Rectal smooth muscle tissue (tissue), 1 donor: ENCODE results near the gene TPRA1.
A peak's percentile ranks its signal among the peaks of the same experiment; 100 is the strongest.

ENCODE experiments used
- H3K27ac ChIP-seq: one replicate; pipeline ENCODE4 v1.7.0; 2013; ENCODE audit warnings: low read depth, low read length, inconsistent platforms
- H3K27me3 ChIP-seq: one replicate; pipeline ENCODE4 v1.7.0; 2013; ENCODE audit warnings: low read length; ENCODE audit not compliant: control insufficient read depth, insufficient read depth
- H3K36me3 ChIP-seq: one replicate; pipeline ENCODE4 v1.7.0; 2013; ENCODE audit warnings: low read length; ENCODE audit not compliant: control insufficient read depth, insufficient read depth
- H3K4me1 ChIP-seq: one replicate; pipeline ENCODE4 v1.7.0; 2013; ENCODE audit warnings: low read length; ENCODE audit not compliant: control insufficient read depth, insufficient read depth
- H3K4me3 ChIP-seq: one replicate; pipeline ENCODE4 v1.7.0; 2013; ENCODE audit warnings: low read length
- H3K9ac ChIP-seq: one replicate; pipeline ENCODE4 v1.7.0; 2013; ENCODE audit warnings: low read length

The TPRA1 gene

DNA sequence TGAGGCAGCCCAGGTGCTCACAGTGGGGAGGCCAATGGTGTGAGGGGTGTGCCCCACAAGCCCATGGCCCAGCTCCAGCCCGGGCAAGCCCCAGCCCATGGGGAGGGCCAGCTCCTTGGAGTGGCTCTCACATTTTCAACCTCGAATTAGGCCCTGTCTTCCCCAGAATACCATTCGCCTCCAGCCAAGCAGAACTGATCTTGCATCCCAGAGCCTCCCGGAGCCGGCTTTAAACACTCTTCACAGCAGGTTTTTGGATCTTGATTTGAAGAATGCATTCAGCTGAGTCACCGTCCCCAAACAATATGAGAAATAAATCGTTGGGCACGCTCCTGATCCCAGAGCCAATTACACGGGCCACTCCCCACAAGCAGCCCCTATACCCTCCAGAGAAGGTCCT is 23.7 kb downstream of the TPRA1 start:
- H3K36me3 ChIP-seq = peaks cover 4% of the 10 kb centered on the region
- no peak overlapping the region for H3K27ac ChIP-seq
- H3K9ac ChIP-seq = no peak overlapping the region
- peaks cover 2% of the 10 kb centered on the region for H3K27me3 ChIP-seq
- no peak overlapping the region for H3K4me3 ChIP-seq
- H3K4me1 ChIP-seq = no peaks in the 10 kb centered on the region

DNA sequence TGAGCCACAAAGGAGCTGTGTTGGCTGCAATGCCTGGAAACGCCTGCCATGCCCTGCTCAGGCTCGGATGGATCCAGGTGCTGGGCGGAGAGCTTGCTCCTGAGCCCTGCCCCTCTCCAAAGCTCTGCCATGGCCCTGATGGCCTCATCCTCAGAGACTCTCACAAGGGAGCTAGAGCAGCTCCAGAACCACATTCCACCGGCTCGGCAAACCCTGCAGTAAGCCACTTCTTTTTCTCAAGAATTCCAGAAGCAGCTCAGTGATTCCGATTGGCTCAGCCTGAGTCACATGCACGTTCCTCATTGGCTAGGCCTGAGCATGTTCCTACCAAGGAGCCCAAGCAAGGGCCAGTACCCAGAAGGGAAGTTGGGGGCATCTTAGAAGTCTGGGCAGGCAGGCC is 24.8 kb downstream of the TPRA1 start:
- Histone ChIP-seq H3K4me1 (no peaks in the 10 kb centered on the region), H3K27ac (no peak overlapping the region), H3K36me3 (peaks cover 3% of the 10 kb centered on the region), H3K4me3 (no peak overlapping the region), H3K27me3 (peaks cover 2% of the 10 kb centered on the region), H3K9ac (no peak overlapping the region)

DNA sequence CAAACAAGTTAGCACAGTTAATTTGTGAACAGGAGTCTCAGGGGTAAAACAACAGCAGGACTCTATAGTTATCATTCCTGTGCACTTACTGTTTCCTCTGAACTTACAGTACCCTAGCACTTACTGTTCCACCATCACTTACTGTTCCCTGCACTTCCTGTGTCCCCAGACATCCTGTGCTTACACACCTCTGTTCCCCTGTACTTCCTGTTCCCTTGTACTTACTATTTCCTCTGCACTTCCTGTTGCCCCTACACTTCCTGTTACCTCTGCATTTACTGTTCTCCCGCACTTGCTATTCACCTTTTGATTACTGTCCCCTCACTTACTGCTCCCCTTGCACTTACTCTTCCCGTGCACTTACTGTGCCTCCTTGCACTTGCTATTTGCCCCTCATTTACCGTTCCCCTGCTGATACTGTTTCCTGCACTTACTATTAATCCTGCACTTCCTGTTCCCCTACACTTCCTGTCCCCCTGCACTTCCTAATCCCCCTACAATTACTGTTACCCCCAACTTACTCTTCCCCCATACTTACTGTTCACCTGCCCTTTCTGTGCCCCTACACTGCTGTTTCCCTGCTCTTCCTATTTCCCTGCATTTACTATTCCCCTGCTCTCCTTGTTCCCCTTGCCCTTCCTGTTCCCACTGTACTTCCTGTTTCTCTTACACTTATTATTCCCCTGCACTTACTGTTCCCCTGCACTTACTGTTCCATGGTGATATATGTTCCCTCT is 30.3 kb downstream of the TPRA1 start:
- no peak overlapping the region for H3K27ac ChIP-seq

DNA sequence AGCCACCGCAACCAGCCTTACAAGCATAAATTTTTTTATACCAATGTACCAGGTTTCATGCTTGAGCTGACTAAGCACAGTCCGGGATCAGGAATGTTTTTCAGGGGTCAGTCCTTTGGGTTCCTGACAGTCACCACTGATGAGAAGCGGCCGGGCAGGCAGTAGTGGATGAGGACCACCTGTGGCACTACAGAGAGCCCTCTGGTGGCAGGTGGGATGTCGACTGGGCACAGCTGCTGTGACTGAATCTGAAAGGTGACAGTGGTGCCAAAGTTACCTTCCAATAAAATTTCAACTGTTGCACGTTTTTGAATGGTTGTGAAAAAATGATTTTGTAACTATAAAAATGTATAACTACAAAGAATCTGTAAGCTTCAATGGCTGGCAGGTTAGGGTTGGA is 34.0 kb downstream of the TPRA1 start:
- H3K4me1 ChIP-seq = no peaks in the 10 kb centered on the region
- no peak overlapping the region for H3K4me3 ChIP-seq
- no peaks in the 10 kb centered on the region for H3K36me3 ChIP-seq
- H3K27ac ChIP-seq = no peak overlapping the region
- no peak overlapping the region for H3K9ac ChIP-seq
- no peaks in the 10 kb centered on the region for H3K27me3 ChIP-seq

More for the DNA sequence above, 30.3 kb downstream of the TPRA1 start:
- H3K36me3 ChIP-seq = no peaks in the 10 kb centered on the region
- H3K4me3 ChIP-seq = no peak overlapping the region
- H3K9ac ChIP-seq = no peak overlapping the region
- peaks cover 2% of the 10 kb centered on the region for H3K27me3 ChIP-seq
- no peaks in the 10 kb centered on the region for H3K4me1 ChIP-seq

DNA sequence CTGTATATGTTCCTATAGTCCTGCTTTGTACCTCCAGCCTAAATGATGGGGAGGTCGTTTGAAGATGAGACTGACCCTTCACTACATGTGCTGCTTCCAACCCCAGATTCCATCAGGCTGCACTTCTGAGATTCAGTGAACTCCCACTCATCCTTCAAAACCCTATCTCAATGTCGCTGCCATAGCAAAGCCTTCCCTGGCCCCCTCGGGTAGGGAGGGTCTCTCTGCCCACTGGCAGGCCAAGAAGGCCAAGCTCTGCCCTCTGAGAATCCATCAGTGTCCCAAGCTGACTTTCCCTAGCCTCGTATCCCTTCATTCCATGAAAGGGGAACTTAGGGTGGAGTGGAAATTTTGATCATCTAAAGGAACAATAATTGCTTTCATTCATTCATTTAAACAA is 35.4 kb downstream of the TPRA1 start:
- Histone ChIP-seq H3K4me1 (no peaks in the 10 kb centered on the region), H3K27ac (no peak overlapping the region), H3K27me3 (no peaks in the 10 kb centered on the region), H3K4me3 (no peak overlapping the region), H3K36me3 (no peaks in the 10 kb centered on the region), H3K9ac (no peak overlapping the region)

DNA sequence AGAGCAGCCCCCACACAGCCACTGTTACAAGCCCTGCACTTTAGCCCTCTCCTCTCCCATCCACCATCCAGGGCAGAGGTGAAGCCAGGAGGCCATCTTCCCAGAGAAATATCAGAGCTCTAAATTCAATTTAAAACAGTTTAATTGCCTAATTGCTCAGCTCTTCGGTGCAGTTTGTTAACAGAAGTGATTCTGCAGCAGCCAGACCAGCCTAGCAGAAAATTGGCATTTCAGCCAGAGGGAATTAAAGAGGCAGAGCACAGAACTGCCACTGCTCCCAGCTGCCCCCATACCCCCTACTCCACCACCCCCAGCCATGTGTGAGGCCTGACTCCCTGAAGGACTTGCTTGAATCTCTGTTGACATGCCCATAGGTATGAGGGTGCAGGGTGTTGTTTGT is 38.5 kb downstream of the TPRA1 start:
- no peak overlapping the region for H3K4me3 ChIP-seq
- no peaks in the 10 kb centered on the region for H3K27me3 ChIP-seq
- no peaks in the 10 kb centered on the region for H3K36me3 ChIP-seq
- H3K9ac ChIP-seq = no peak overlapping the region
- H3K4me1 ChIP-seq = no peaks in the 10 kb centered on the region
- H3K27ac ChIP-seq = no peak overlapping the region

DNA sequence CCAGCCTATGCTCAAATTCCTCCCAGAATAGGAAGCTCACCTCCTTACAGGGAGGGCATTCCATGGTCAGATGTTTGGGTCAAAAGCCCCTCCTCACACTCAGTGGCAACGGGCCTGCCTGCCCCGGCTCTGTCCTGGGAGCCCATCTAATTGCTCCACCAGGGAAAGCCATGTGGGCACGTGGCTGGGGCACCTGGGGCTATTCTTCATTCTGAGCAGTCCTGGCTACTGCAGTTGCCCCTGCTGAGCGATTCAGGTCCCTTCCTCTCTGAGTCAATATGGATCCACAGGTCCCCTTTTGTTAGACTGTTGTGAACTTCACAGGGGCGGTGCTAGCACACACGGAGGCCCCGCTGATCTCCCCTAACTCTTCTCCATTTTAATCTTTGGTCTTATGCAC is 39.4 kb downstream of the TPRA1 start:
- no peaks in the 10 kb centered on the region for H3K36me3 ChIP-seq
- H3K27ac ChIP-seq = no peak overlapping the region

DNA sequence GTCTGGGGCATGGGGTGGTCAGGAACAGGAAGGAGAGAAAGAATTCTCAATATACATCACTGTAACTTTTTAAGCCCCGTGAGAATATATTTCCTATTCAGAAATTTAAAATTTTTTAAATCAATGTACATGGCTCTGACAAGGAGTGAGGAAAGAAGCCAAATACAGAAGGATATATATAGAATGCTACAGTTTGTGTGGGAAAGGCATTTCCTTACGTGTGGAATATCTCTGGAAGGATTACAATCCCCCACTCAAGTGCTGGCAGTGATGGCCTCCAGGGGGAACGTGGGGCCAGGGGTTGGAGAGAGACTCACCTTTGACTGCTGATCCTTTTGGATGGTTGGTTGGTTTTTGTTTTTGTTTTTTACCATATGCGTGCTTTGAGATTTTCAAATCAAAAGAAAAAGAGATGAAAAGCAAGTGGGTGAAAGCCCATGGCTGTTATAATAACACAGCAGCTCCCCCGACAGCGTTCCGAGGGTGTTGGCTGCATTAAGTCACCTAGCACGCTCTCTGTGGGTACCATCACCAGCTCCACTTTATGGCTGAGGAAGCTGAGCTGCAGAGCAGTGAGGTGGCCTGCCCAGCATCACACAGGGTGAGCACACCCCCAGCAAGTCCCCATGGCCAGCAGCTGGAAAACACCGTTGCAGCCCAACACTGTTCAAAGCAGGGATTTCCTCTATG is 39.9 kb downstream of the TPRA1 start:
- Histone ChIP-seq H3K36me3 (no peaks in the 10 kb centered on the region), H3K27me3 (no peaks in the 10 kb centered on the region), H3K9ac (no peak overlapping the region), H3K27ac (no peak overlapping the region), H3K4me1 (no peaks in the 10 kb centered on the region), H3K4me3 (no peak overlapping the region)

More for the DNA sequence above, 39.4 kb downstream of the TPRA1 start:
- H3K27me3 ChIP-seq = no peaks in the 10 kb centered on the region
- H3K4me3 ChIP-seq = no peak overlapping the region
- no peaks in the 10 kb centered on the region for H3K4me1 ChIP-seq
- H3K9ac ChIP-seq = no peak overlapping the region

DNA sequence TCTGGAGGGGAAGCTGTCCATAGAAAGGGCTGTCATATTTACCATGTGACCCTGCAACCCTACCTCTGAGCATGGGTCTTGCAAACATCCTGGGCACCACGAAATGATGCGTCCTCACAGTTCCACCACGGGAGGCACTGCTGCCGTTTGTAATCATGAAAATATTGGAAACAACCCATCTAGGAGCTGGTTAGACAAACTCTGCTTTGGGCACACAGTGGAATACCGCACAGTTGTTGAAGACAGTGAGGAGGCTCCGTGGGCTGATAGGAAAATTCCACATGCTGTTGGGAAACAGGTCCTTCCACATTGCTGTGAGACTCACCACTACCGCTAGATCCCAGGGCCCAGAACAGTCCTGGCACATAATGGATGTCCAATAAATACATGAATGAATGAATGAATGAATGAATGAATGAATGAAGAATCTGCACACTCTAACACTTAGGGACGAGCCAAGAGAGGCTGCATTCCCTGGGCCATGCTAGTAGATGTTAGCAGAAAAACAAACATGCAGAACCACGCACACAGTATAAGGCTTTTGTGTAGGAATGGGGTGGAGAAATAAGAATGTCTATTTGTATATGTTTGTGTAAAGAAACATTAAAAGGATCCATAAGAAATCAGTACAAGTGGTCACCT is 40.6 kb downstream of the TPRA1 start:
- no peaks in the 10 kb centered on the region for H3K27me3 ChIP-seq
- H3K36me3 ChIP-seq = no peaks in the 10 kb centered on the region
- H3K4me1 ChIP-seq = no peaks in the 10 kb centered on the region
- H3K9ac ChIP-seq = no peak overlapping the region
- H3K4me3 ChIP-seq = no peak overlapping the region
- no peak overlapping the region for H3K27ac ChIP-seq

DNA sequence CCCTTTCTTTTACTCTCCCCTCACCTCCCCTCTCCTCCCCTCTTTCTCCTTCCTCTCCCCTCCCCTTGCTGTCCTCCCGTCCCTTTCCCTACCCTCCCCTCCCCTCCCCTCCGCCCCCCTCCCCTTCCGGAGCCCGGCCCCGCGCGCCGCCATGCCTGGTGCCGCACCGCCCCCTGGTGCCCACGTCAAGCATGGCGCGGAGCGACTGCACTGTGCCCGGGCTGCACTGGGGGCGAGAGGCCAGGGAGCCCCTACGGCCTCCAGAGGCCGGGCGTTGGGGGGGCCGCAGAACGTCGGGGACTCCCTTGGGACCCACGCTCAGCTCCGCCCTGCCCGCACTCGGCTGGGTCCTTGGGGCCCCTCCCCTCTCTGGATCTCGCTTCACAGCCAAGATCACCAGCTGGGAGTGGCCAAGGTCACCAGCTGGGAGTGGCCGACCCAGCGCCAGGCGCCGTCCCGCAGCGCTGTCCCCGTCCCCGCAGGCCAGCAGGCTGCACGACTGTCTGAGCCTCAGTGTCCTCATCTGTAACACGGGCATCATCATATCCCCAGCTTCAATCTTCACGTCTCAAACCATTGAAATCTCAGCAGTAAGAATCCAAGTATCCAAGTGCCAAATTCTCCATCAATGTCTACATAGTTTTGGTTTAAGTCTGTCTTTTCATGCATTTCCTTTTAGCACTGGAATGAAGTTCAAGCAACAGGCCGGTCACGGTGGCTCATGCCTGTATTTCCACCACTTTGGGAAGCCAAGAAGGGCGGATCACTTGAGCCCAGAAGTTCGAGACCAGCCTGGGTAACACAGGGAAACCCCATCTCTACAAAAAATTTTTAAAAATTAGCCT is 42.5 kb downstream of the TPRA1 start:
- Histone ChIP-seq H3K27me3 (no peaks in the 10 kb centered on the region), H3K27ac (no peak overlapping the region), H3K36me3 (no peaks in the 10 kb centered on the region), H3K9ac (no peak overlapping the region), H3K4me1 (no peaks in the 10 kb centered on the region), H3K4me3 (peak overlapping the region; percentile 50)

DNA sequence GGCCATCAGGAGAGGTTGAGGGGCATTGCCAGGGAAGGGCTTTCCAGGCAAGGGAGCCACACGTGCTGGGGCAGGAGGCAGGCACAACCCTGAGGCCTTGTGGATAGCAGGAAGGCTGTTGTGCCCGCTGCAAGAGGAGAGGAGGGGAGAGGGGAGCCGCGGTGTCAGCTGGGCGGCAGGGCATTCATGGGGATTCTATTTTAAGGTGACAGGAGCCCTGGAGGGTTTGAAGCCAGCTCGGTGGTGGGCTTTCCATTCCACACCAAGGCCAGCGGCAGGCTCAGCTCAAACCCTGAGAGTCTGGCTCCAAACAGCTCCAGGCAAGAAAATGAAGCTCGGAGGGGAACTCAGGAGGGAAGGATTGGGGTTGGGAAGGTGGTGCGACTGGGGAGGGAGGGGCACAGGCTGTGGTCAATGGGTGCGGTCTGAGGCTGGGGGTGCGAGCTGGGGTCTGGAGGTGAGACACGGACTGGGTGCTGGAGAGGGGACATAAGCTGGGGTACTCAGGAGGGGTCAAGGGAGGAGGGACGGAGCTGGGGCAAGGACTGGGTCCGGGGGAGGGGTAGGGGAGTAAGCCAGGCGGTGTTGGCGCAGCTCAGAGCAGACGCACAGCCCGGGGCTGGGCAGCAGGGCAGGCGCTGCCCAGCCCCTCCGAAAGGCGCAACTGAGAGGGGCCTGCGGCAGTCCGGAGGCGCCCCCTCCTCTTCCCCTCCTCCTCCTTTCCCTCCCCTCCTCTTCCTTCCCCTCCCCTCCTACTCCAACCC is 43.4 kb downstream of the TPRA1 start:
- Histone ChIP-seq H3K4me1 (no peaks in the 10 kb centered on the region), H3K36me3 (no peaks in the 10 kb centered on the region), H3K27ac (no peak overlapping the region), H3K4me3 (peak overlapping the region; percentile 50), H3K27me3 (no peaks in the 10 kb centered on the region), H3K9ac (no peak overlapping the region)
